HG03280 (cell line): Measurements from ENCODE around the gene WFDC10B.
"Not testable (repeated sequence)": the region's sequence is repeated elsewhere in the genome, so short reads cannot be mapped to it uniquely, and the experiment has no call there.

ENCODE experiments used
- ATAC-seq: cut with Tn5 transposase; IDR thresholded peaks from one replicate; pipeline ENCODE4 v1.9.1; 2021; ENCODE audit warnings: mild to moderate bottlenecking, moderate library complexity; ENCODE audit not compliant: unreplicated experiment

The WFDC10B gene

GRCh38 chr20:45649312-45649863 is 55.4 kb downstream of the WFDC10B start:
- no peak for ATAC-seq

GRCh38 chr20:45647441-45648050 is 57.3 kb downstream of the WFDC10B start:
- ATAC-seq, result no peak

GRCh38 chr20:45646875-45647274 is 57.9 kb downstream of the WFDC10B start:
- ATAC-seq, result no peak

- ATAC-seq, result not testable (repeated sequence)
Measured at GRCh38 chr20:45645869-45646268, 59.0 kb downstream of the WFDC10B start.

- ATAC-seq, result not testable (repeated sequence)
Measured at GRCh38 chr20:45641076-45641475, 63.7 kb downstream of the WFDC10B start.

- no peak for ATAC-seq
Measured at GRCh38 chr20:45639687-45640086, 65.1 kb downstream of the WFDC10B start.

GRCh38 chr20:45636513-45636912 is 68.3 kb downstream of the WFDC10B start:
- ATAC-seq, result no peak
